Activated naive CD8-positive, alpha-beta T cell treated with anti-CD3 and anti-CD28 coated beads, Interleukin-2, amount 10 ng/mL, durations not matched to agents 7 days and 5 days (primary cell): Measurements from ENCODE around the gene EZH2. TPM values are rescaled to one million over a fixed set of nuclear protein-coding genes. Genes with fewer than 3 reads are reported as not detected.

ENCODE experiments used
- ATAC-seq: fragments of 150-1000 bp; cut with Tn5 transposase; one replicate; pipeline ENCODE4 v1.10.0; 2021; ENCODE audit warnings: low read depth, moderate library complexity
- POLR2A ChIA-PET: fragments of 350-600 bp; sonication (Branson Sonifier 250); formaldehyde crosslinking; loops from one replicate; lab custom pipeline; 2021; ENCODE audit warnings: antibody characterized with exemption; lab: Charles Lee
- DNase-seq: peaks from one replicate; pipeline ENCODE4 v3.0.0; 2021
- H3K27ac Mint-ChIP-seq: one replicate; pipeline ENCODE4 v1.8.0; 2022; ENCODE audit warnings: mild to moderate bottlenecking, mixed read lengths
- H3K27me3 Mint-ChIP-seq: one replicate; pipeline ENCODE4 v1.8.0; 2022; ENCODE audit warnings: mild to moderate bottlenecking, moderate library complexity, mixed read lengths
- H3K36me3 Mint-ChIP-seq: one replicate; pipeline ENCODE4 v1.8.0; 2021; ENCODE audit warnings: mild to moderate bottlenecking, mixed read lengths
- H3K4me1 Mint-ChIP-seq: one replicate; pipeline ENCODE4 v1.8.0; 2021; ENCODE audit warnings: mixed read lengths
- H3K4me3 Mint-ChIP-seq: one replicate; pipeline ENCODE4 v1.8.0; 2022; ENCODE audit warnings: mild to moderate bottlenecking, moderate library complexity, mixed read lengths
- H3K9me3 Mint-ChIP-seq: one replicate; pipeline ENCODE4 v1.8.0; 2021; ENCODE audit warnings: mixed read lengths
- total RNA-seq, 2 experiments: library from RNA; stranded (reverse); gene quantifications; one replicate each; pipeline ENCODE4 v1.2.3, GENCODE V29; 2021

The EZH2 gene
- total RNA-seq, 2 experiments from 2014 or later: 73.8 to 76.6 TPM

DNA sequence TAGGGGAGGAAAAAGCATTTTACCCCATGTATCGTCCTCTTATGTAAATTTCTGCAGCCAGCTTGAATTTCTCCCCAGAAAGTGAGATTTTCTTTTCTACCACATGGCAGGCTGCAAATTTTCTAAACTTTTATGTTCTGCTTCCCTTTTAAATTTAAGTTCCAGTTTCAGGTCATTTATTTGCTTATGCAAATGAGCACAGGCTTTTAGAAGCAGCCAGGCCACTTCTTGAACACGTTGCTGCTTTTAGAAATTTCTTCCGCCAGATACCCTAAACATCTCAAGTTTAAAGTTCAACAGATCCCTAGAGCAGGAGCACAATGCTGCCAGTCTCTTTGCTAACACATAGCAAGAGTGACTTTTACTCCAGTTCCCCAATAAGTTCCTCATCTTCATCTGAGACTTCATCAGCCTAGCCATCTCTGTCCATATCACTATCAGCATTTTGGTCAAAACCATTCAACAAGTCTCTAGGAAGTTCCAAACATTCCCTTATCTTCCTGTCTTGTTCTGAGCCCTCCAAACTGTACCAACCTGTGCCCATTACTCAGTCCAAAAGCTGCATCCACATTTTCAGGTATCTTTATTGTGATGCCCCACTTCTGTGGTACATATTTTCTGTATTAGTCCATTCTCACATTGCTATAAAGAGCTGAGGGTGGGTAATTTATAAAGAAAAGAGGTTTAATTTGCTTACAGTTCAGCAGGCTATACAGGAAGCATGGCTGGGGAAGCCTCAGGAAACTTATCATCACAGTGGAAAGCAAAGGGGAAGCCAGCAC lies 16.3 kb downstream of the EZH2 start:
- Mint-ChIP-seq H3K27me3 (no peaks in the 10 kb centered on the region), H3K36me3 (peaks cover 39% of the 10 kb centered on the region), H3K4me1 (peaks cover 48% of the 10 kb centered on the region), H3K4me3 (no peak overlapping the region), H3K27ac (peak overlapping the region; percentile 60), H3K9me3 (peaks cover 12% of the 10 kb centered on the region)
- DNase-seq (no peak), ATAC-seq (no peak)
- POLR2A ChIA-PET: interaction anchor here (0.6 kb wide), 1 partner anchor 89 kb away, joined by 4 read pairs; no protein-coding TSS in a partner anchor

DNA sequence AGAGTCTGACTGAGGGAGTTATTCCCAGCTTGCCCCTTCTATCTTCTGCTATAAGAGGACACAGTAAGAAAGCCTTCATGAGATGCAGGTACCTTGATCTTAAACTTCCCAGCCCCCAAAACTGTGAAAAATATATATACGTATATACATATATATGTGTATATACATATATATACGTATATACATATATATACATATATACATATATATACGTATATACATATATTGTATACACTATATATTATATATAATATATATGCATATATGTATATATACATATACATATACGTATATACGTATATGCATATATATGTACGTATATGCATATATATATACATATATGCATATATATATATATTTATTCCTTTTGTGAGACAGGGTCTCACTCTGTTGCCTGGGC lies 17.7 kb downstream of the EZH2 start:
- H3K36me3 Mint-ChIP-seq: peaks cover 34% of the 10 kb centered on the region
- peaks cover 46% of the 10 kb centered on the region for H3K4me1 Mint-ChIP-seq
- H3K9me3 Mint-ChIP-seq: peaks cover 12% of the 10 kb centered on the region
- POLR2A ChIA-PET: no interaction called here
- H3K27ac Mint-ChIP-seq: no peak overlapping the region
- DNase-seq (no peak), ATAC-seq (no peak)
- H3K4me3 Mint-ChIP-seq: no peak overlapping the region
- H3K27me3 Mint-ChIP-seq: no peaks in the 10 kb centered on the region

DNA sequence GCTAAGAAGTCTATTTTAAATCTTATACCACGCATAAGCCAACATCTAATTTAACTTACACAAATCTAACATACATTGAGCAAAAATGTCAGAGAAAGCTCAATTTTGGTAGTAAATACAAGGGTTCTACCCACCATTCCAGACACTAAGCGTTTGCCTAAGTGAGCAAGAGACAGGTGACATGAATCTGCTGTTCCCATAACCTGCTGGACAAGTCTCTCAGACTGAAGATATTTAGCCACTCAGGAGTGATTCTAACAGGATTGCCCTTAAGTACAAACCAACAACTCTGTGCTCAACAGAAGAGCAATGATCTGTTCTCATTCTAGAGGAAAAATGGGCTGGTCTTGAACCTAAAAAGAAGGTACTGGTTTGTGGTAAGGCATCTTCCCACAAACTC lies 18.8 kb downstream of the EZH2 start:
- H3K4me1 Mint-ChIP-seq: peaks cover 46% of the 10 kb centered on the region
- POLR2A ChIA-PET: no interaction called here
- DNase-seq (no peak), ATAC-seq (peak; percentile 22)
- H3K27ac Mint-ChIP-seq: peak overlapping the region; percentile 45
- peaks cover 12% of the 10 kb centered on the region for H3K9me3 Mint-ChIP-seq
- no peaks in the 10 kb centered on the region for H3K27me3 Mint-ChIP-seq
- H3K36me3 Mint-ChIP-seq: peaks cover 34% of the 10 kb centered on the region
- no peak overlapping the region for H3K4me3 Mint-ChIP-seq

DNA sequence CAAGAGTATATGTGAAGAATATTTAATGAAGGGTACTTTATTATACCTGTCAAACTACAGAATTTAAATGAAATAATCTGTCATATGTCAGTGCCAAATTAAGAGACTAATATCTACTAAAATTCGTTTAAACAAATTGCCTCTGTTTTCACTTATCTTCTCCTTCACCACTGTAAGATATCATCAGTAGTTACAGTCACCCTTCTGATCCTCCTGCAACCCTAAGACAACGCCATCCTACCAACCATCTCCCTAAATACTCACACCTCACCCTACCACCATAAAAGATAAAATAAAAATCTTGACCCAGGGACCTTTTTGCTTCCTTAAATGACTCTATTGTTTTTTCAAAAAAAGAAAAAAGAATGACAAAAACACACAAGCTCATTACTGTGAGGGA lies 20.8 kb downstream of the EZH2 start:
- Mint-ChIP-seq H3K27ac (no peak overlapping the region), H3K4me3 (no peak overlapping the region), H3K27me3 (no peaks in the 10 kb centered on the region), H3K9me3 (peaks cover 9% of the 10 kb centered on the region), H3K4me1 (peaks cover 43% of the 10 kb centered on the region), H3K36me3 (peaks cover 23% of the 10 kb centered on the region)
- ATAC-seq: no peak
- POLR2A ChIA-PET: no interaction called here
- DNase-seq: no peak

DNA sequence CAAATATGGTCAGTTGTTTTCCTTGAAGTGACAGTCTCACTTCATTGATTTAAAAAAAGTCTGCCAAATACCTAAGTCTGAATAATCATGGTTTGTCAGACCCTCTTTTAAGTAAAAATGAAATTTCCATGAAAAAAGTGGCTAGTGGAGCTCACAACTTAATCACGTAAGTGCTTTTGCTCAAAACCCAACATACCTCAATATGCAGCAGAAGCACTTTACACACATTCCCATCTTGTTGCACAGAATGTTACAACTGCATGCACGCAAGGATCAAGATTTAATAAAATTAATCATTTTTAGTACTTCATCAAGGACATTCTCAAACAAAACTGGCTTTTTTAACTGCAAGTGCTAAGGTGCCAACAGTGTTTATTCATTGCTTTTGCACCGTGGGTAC lies 21.6 kb downstream of the EZH2 start:
- ATAC-seq (no peak), DNase-seq (no peak)
- Mint-ChIP-seq H3K4me1 (peaks cover 34% of the 10 kb centered on the region), H3K36me3 (peaks cover 15% of the 10 kb centered on the region), H3K27me3 (no peaks in the 10 kb centered on the region), H3K4me3 (no peak overlapping the region), H3K27ac (no peak overlapping the region), H3K9me3 (peaks cover under 1% of the 10 kb centered on the region)
- POLR2A ChIA-PET: no interaction called here

DNA sequence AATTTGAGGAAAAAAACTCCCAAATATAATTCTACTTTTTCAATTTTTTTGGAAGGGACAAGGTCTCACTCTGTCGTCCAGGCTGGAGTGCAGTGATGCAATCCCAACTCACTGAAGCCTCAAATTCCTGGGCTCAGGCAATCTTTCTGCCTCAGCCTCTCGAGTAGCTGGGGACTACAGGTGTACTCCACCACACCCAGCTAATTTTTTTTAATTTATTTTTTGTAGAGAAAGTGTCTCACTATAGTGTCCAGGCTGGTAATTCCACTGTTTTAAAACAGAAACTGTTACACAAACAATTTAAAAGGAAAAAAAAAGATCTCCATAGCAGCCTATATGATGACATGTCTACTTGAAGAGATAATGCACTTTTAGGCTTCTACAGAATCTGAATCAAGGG lies 25.6 kb downstream of the EZH2 start:
- Mint-ChIP-seq H3K4me1 (peaks cover 28% of the 10 kb centered on the region), H3K27me3 (no peaks in the 10 kb centered on the region)
- POLR2A ChIA-PET: interaction anchor here (1.1 kb wide), 1 partner anchor 24 kb away, joined by 3 read pairs; no protein-coding TSS in a partner anchor

DNA sequence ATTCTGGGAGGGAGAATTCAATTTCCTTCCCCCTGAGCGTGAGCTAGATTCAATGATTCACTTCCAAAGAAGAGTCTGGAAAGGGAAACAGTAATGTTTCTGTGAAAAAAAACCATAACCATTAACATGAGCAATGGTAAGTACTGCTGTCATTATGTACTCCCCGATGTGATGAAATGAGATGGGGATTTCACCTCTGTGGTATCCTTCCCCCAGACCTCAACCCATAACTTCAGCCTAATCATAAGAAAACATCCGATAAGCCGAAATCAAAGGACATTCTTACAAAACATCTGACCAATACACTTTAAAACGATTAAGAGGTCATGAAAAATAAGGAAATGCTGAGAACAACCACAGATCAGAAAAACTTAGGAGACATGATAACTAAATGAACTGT lies 27.2 kb downstream of the EZH2 start:
- Mint-ChIP-seq H3K36me3 (peaks cover 2% of the 10 kb centered on the region), H3K4me3 (no peak overlapping the region)

More for the DNA sequence above, 25.6 kb downstream of the EZH2 start:
- H3K36me3 Mint-ChIP-seq: peaks cover 6% of the 10 kb centered on the region
- H3K27ac Mint-ChIP-seq: no peak overlapping the region
- H3K4me3 Mint-ChIP-seq: no peak overlapping the region
- DNase-seq: no peak
- ATAC-seq: no peak
- H3K9me3 Mint-ChIP-seq: no peaks in the 10 kb centered on the region

DNA sequence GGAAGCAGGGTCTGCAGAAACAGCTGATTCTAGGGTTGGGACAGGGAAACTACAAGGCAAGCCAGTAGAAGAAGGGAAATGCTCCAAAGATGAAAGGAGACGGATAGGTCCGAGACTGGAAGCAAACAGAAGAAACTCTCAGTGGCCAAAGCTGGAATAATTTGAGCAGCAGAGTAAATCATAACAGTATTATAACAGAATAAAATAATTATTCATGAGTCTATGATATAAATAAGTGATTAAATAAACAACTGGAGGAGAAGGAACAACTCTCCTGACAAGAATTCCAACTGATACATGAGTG lies 27.6 kb downstream of the EZH2 start:
- ATAC-seq (no peak), DNase-seq (no peak)
- no peak overlapping the region for H3K27ac Mint-ChIP-seq
- POLR2A ChIA-PET: interaction anchor here (1.7 to 2.2 kb wide), 2 partner anchors 27 to 86 kb away, joined by 4 to 10 read pairs; partner anchors contain the start of gene EZH2
- H3K4me3 Mint-ChIP-seq: no peak overlapping the region
- peaks cover 2% of the 10 kb centered on the region for H3K36me3 Mint-ChIP-seq
- no peaks in the 10 kb centered on the region for H3K9me3 Mint-ChIP-seq
- H3K27me3 Mint-ChIP-seq: no peaks in the 10 kb centered on the region
- H3K4me1 Mint-ChIP-seq: peaks cover 26% of the 10 kb centered on the region

More for the DNA sequence above, 27.2 kb downstream of the EZH2 start:
- H3K9me3 Mint-ChIP-seq: no peaks in the 10 kb centered on the region
- no peak overlapping the region for H3K27ac Mint-ChIP-seq
- H3K27me3 Mint-ChIP-seq: no peaks in the 10 kb centered on the region
- POLR2A ChIA-PET: interaction anchor here (2.2 kb wide), 1 partner anchor 26 kb away, joined by 10 read pairs; the partner anchor contains the start of gene EZH2
- ATAC-seq: no peak
- no peak for DNase-seq
- peaks cover 28% of the 10 kb centered on the region for H3K4me1 Mint-ChIP-seq

DNA sequence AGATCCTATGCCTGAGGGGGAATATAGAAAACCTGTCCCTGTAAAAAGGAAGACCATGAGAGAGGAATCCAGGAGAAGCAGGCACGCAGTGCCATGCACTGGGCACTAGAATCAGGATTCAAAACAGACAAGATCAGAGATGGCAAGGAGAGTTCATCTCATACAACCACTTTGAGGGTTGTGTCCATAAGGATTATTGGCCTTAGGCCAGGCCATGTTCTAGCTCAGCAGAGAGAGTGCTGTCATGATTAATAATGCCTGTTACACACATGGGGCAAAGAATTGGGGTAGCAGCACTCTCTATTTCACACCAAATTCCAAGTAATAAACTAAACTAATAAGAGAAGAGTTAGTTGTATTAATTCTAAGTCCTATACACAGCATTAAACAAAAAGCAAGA lies 29.1 kb downstream of the EZH2 start:
- no peaks in the 10 kb centered on the region for H3K9me3 Mint-ChIP-seq
- H3K36me3 Mint-ChIP-seq: peaks cover 2% of the 10 kb centered on the region
- DNase-seq: no peak
- ATAC-seq: no peak
- no peak overlapping the region for H3K4me3 Mint-ChIP-seq
- H3K27me3 Mint-ChIP-seq: no peaks in the 10 kb centered on the region
- peaks cover 31% of the 10 kb centered on the region for H3K4me1 Mint-ChIP-seq
- no peak overlapping the region for H3K27ac Mint-ChIP-seq
- POLR2A ChIA-PET: interaction anchor here (1.7 to 2.2 kb wide), 2 partner anchors 28 to 88 kb away, joined by 4 to 10 read pairs; partner anchors contain the start of gene EZH2

DNA sequence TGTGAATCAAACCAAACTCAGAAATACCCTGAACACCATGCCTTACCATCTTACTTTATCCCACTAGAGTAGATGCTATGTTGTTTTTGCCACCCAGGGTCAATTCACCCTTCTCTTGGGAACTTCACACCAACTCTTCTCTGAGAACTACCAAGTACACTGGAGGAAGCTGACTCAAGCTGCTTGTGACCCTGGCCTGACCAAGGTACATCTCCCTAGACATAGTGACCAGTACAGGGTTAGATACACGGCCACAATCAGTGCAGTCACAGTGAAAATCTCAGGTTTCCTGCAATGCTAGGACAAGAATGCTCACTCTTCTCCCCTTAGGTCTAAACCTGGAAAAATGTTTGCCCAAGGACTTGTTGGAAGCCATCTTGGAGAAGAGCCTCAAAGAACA lies 31.8 kb downstream of the EZH2 start:
- Mint-ChIP-seq H3K27ac (peak overlapping the region; percentile 8), H3K27me3 (no peaks in the 10 kb centered on the region), H3K9me3 (no peaks in the 10 kb centered on the region), H3K4me3 (no peak overlapping the region), H3K36me3 (no peaks in the 10 kb centered on the region), H3K4me1 (peaks cover 40% of the 10 kb centered on the region)
- no peak for ATAC-seq
- POLR2A ChIA-PET: no interaction called here
- no peak for DNase-seq

DNA sequence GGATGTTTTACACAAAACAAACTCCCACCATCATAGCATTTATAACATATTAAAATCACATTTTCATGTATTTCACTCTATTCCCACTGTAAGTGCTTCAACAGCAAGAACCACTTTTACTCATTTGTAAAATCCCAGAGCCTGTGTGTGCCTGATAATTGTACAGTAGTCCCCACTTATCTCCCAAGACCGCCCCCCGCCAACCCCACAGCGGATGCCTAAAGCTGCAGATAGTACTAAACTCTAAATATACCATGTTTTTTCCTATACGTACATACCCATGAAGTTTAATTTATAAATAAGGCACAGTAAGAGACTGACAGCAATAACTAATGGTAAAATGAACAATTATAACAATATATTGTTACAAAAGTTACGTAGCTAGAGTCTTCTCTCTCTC lies 33.5 kb downstream of the EZH2 start:
- no peaks in the 10 kb centered on the region for H3K9me3 Mint-ChIP-seq
- no peaks in the 10 kb centered on the region for H3K27me3 Mint-ChIP-seq
- peaks cover 41% of the 10 kb centered on the region for H3K4me1 Mint-ChIP-seq
- ATAC-seq (no peak), DNase-seq (no peak)
- POLR2A ChIA-PET: no interaction called here
- H3K4me3 Mint-ChIP-seq: no peak overlapping the region
- peaks cover 6% of the 10 kb centered on the region for H3K36me3 Mint-ChIP-seq
- H3K27ac Mint-ChIP-seq: no peak overlapping the region

DNA sequence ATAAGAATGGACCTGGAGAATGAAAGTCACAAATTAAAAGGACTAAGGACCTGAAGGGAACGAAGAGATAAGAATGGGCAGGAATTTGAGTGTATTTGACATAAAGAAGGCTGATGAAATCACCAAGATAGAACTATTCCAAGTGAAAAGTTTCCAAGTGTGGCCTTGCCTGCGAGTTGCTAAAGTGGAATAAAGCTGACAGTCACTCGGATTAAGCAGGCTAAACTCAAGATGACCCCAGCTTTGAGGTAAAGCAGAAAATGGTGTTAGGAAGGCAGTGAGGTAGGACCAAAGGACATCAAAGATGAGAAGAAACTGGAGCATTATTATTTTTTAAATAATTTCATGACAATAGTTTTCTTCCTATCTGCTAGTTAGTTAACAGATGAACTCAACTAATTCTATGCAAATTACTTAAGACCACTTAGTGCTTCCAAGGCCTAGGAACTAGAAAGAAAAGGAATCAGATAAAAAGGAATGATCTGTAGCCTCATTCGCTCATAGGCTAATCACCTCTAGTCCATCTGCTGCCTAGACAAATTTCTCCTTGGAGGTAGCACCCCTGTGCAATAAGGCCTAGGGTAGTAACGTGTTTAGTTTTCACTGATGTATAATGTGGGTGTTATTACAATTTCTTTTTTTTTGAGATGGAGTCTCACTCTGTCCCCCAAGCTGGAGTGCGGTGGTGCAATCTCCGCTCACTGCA lies 34.5 kb downstream of the EZH2 start:
- POLR2A ChIA-PET: no interaction called here
- no peaks in the 10 kb centered on the region for H3K9me3 Mint-ChIP-seq
- no peak for DNase-seq
- peaks cover 40% of the 10 kb centered on the region for H3K4me1 Mint-ChIP-seq
- no peak overlapping the region for H3K27ac Mint-ChIP-seq
- H3K36me3 Mint-ChIP-seq: peaks cover 10% of the 10 kb centered on the region
- no peak for ATAC-seq
- H3K4me3 Mint-ChIP-seq: no peak overlapping the region
- H3K27me3 Mint-ChIP-seq: no peaks in the 10 kb centered on the region

DNA sequence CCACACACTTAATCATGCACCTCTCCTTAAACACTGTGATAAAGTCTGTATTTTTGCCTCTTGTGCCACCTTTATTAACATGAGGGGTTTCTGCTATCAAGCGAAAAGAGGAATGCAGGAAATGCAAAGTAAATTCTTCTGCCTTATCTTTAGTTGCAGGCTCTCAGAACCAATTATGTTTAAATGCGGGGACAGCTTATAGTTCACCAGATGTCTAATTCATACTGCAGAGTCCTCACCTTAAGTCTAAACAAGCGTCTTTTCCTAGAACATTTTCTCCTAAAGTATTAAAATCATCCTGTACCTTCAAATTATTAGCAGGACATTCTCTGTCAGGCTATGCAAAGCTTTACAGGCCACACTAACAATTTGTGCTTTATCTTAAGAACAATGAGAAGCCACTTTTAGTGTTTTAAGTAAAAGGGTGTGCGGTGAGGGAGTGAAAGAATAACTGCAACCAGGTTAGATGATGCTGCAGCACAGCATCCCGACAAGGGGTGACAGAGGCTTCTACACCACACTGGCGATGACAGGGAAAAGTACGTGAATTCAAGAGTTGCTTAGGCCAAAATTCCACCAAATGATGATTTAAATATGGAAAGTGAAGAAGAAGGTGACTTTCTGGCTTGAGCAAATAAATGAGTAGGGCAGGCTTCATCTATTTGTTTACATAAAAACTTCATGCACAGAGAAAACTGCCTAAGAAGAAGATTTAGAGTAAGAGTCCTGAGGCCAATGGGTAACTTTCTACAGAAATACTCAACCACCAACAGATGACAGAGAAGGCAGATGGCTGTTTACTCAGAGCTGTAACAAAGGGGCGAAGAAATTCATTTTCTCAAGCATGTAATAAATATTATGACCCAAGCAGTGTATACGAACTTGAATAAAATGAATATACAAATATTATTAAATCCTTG lies 36.0 kb downstream of the EZH2 start:
- no peaks in the 10 kb centered on the region for H3K9me3 Mint-ChIP-seq
- H3K36me3 Mint-ChIP-seq: peaks cover 13% of the 10 kb centered on the region
- H3K27me3 Mint-ChIP-seq: no peaks in the 10 kb centered on the region
- H3K4me3 Mint-ChIP-seq: no peak overlapping the region
- peaks cover 41% of the 10 kb centered on the region for H3K4me1 Mint-ChIP-seq
- POLR2A ChIA-PET: interaction anchor here (0.5 to 1.5 kb wide), 2 partner anchors 35 to 78 kb away, joined by 3 to 4 read pairs; no protein-coding TSS in a partner anchor
- ATAC-seq (no peak), DNase-seq (no peak)
- H3K27ac Mint-ChIP-seq: no peak overlapping the region
